Spleen (tissue), 11 donors: ENCODE data around the gene ANTXR2. TPM values are rescaled to one million over a fixed set of nuclear protein-coding genes. Genes with fewer than 3 reads are reported as not detected.

Experiments
- DNase-seq: peaks from one replicate; pipeline ENCODE4 v3.0.0-alpha.2; 2020
- H3K27ac ChIP-seq, 8 donors: fragments of 200-600 bp; sonication (generic) in 7 of 8; 1 replicate in 4 of 8; 2 replicates in 4 of 8; pipeline versions ENCODE4 v1.5.0 to v1.8.0; 2016 to 2021; ENCODE audit warnings: inconsistent platforms in 4 of 8, mild to moderate bottlenecking in 4 of 8, moderate library complexity in 1 of 8
- H3K27me3 ChIP-seq, 7 donors: fragments of 200-600 bp; sonication (generic) in 6 of 7; replicated peaks in 1 of 7; 1 replicate in 4 of 7; 2 replicates in 3 of 7; pipeline versions ENCODE4 v1.5.0 to v1.8.0; 2016 to 2021; ENCODE audit warnings: inconsistent platforms in 3 of 7, mild to moderate bottlenecking in 1 of 7
- H3K36me3 ChIP-seq, 6 donors: fragments of 200-600 bp; sonication (generic) in 5 of 6; 1 replicate in 4 of 6; 2 replicates in 2 of 6; pipeline versions ENCODE4 v1.5.0 to v1.8.0; 2016 to 2021; ENCODE audit warnings: inconsistent platforms in 2 of 6
- H3K4me1 ChIP-seq, 6 donors: fragments of 200-600 bp; sonication (generic) in 5 of 6; 1 replicate in 3 of 6; 2 replicates in 3 of 6; pipeline versions ENCODE4 v1.5.0 to v1.8.0; 2016 to 2021; ENCODE audit warnings: inconsistent platforms in 3 of 6
- H3K4me3 ChIP-seq, 8 donors: fragments of 200-600 bp; sonication (generic) in 7 of 8; 1 replicate in 4 of 8; 2 replicates in 4 of 8; pipeline versions ENCODE4 v1.5.0 to v1.8.0; 2016 to 2021; ENCODE audit warnings: inconsistent platforms in 4 of 8, mild to moderate bottlenecking in 4 of 8, moderate library complexity in 2 of 8
- H3K9me3 ChIP-seq, 8 donors: fragments of 200-600 bp; sonication (generic) in 7 of 8; 1 replicate in 4 of 8; 2 replicates in 4 of 8; pipeline versions ENCODE4 v1.5.0 to v1.8.0; 2016 to 2021; ENCODE audit warnings: inconsistent platforms in 4 of 8
- POLR2A ChIP-seq, 3 donors: fragments of 450-650 bp; IDR thresholded peaks; one replicate each; pipeline ENCODE4 v1.5.1; 2017; ENCODE audit warnings: antibody characterized with exemption in 3 of 3, mild to moderate bottlenecking in 1 of 3
- POLR2AphosphoS5 ChIP-seq, 3 donors: sonication (generic); formaldehyde crosslinking; IDR thresholded peaks; one replicate each; pipeline ENCODE4 v1.5.1; 2017; ENCODE audit warnings: antibody characterized with exemption in 3 of 3
- WGBS, 5 donors: extraction: QIAGEN DNeasy Blood & Tissue Kit in 3 of 5; methylation state at CpG; one replicate each; pipeline versions ENCODE4 v1.1.5 to v1.1.7; 2013 to 2018; 5-methylcytosine and 5-hydroxymethylcytosine counted together
- intact Hi-C: fragments of 100-400 bp; cut with DNase I; formaldehyde crosslinking; loops from one replicate; pipeline ENCODE4 v1.15.0; 2023; ENCODE audit warnings: low total_unique reads
- polyA plus RNA-seq, 3 donors: library from polyadenylated mRNA; stranded (reverse); fragments of 200-250 nt; gene quantifications; one replicate each; pipeline ENCODE4 v1.2.1, GENCODE V29; 2013
- total RNA-seq, 7 donors: library from RNA; depleted of rRNA in 3 of 7; stranded (reverse); fragments of >200 nt in 3 of 7; fragmentation: NEBNext Ultra II Directional in 4 of 7; extraction: Animal tissue kit (Norgen Biotek cat#: 25700) in 4 of 7; gene quantifications; one replicate each; pipeline versions ENCODE4 v1.1.0 to v1.2.1, GENCODE V29; 2016 to 2021
- TF ChIP-seq, protein P1 (sequence below), 11 experiments: fragments of 200-600 bp in 7 of 11; fragments of 450-650 bp in 4 of 11; sonication (generic) in 4 of 11; IDR thresholded peaks in 8 of 11; conservative IDR thresholded peaks in 3 of 11; 1 replicate in 7 of 11; 2 replicates in 4 of 11; pipeline versions ENCODE4 v1.4.0 to v1.8.0; 2016 to 2021; ENCODE audit warnings: antibody characterized with exemption in 11 of 11, inconsistent platforms in 4 of 11, mild to moderate bottlenecking in 1 of 11
- donor health status: healthy with polysubstance abuse.
- donor health status: DM: no; HTN: no; CAD: no; lungs with moderate emphysema.
- donor health status: DM: no; HTN: no; CAD: no.
- donor health status: Bipolar disorder and iron deficiency.
- donor health status: healthy.
- donor health status: DM: no; HTN: no; CAD: no.
- donor health status: DM: yes; HTN: yes; CAD: no.

ANTXR2 gene
- total and polyA plus RNA-seq, 10 donors = 3.7 to 56.3 (median 37.3) TPM

- H3K4me3 ChIP-seq = no peak overlapping the region
- no peak overlapping the region for H3K27ac ChIP-seq
- H3K36me3 ChIP-seq = no peaks in the 10 kb centered on the region
- intact Hi-C loops = no loop called here
- no peaks in the 10 kb centered on the region for H3K9me3 ChIP-seq
- TF ChIP-seq POLR2A (IDR thresholded peaks at IDR 0.05) = no peak
- no peak for DNase-seq
- 76 to 89% (median 84%) methylated on average over 3 of the region's 3 CpGs for WGBS, 5 donors
- no peaks in the 10 kb centered on the region for H3K4me1 ChIP-seq
- peaks cover 0 to 10% (median 0%) of the 10 kb centered on the region in 7 donors for H3K27me3 ChIP-seq
Observed at GRCh38 chr4:79864500-79865200, 208.4 kb downstream of the ANTXR2 start.

DNA sequence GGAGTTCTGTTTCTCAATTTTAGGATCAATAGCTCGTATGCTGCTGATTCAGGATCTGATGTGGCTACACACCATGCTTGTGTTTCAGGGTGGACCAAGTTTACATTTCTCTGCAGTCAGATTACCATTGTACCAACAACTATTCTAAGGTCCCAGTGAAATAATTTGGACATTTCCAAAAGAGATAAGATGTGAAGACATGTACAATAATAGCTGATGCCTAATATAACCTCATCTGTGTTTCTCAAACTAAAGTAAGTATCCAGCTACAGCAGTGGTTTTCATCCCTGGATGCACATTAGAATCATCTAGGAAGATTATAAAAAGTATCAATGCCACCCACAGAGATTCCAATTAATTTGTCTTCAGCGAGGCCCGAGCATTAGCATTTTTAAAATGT is 209.7 kb downstream of the ANTXR2 start:
- intact Hi-C loops = no loop called here
- Histone ChIP-seq H3K9me3 (no peaks in the 10 kb centered on the region), H3K36me3 (no peaks in the 10 kb centered on the region), H3K4me3 (no peak overlapping the region), H3K27me3 (peaks cover 0 to 5% (median 0%) of the 10 kb centered on the region in 7 donors), H3K27ac (no peak overlapping the region), H3K4me1 (no peaks in the 10 kb centered on the region)
- TF ChIP-seq POLR2AphosphoS5 (IDR thresholded peaks at IDR 0.05) (no peak), POLR2A (IDR thresholded peaks at IDR 0.05) (no peak)
- TF ChIP-seq, protein P1, sequence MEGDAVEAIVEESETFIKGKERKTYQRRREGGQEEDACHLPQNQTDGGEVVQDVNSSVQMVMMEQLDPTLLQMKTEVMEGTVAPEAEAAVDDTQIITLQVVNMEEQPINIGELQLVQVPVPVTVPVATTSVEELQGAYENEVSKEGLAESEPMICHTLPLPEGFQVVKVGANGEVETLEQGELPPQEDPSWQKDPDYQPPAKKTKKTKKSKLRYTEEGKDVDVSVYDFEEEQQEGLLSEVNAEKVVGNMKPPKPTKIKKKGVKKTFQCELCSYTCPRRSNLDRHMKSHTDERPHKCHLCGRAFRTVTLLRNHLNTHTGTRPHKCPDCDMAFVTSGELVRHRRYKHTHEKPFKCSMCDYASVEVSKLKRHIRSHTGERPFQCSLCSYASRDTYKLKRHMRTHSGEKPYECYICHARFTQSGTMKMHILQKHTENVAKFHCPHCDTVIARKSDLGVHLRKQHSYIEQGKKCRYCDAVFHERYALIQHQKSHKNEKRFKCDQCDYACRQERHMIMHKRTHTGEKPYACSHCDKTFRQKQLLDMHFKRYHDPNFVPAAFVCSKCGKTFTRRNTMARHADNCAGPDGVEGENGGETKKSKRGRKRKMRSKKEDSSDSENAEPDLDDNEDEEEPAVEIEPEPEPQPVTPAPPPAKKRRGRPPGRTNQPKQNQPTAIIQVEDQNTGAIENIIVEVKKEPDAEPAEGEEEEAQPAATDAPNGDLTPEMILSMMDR (IDR thresholded peaks at IDR 0.05 in 8 of 11, conservative IDR thresholded peaks at IDR 0.05 in 3 of 11) = no peak
- DNase-seq = no peak
- WGBS, 5 donors = 75 to 94% (median 89%) methylated on average over 3 of the region's 3 CpGs

DNA sequence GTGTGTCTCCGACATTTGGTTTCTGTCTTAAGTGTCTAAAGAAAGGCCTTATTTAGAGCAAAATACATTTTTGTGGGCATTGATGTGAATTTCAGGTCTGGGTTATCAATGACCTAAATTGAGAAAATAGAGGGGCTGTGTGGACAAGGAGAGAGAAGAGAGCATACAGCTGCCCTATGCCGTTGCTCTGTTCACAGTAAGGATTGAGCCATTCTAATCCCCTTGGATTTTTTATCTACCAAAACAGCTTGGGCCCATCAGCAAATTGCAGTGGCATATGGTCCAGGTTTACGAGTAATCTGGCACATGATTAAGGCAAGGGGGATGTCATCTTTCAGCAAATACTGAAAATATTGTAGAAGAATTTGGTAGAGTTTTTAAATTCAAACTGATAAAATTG is 210.2 kb downstream of the ANTXR2 start:
- H3K27me3 ChIP-seq = peaks cover 0 to 4% (median 0%) of the 10 kb centered on the region in 7 donors
- TF ChIP-seq POLR2AphosphoS5 (IDR thresholded peaks at IDR 0.05) (no peak), POLR2A (IDR thresholded peaks at IDR 0.05) (no peak)
- TF ChIP-seq, protein P1 (IDR thresholded peaks at IDR 0.05 in 8 of 11, conservative IDR thresholded peaks at IDR 0.05 in 3 of 11) = no peak
- no peak for DNase-seq
- no peaks in the 10 kb centered on the region for H3K36me3 ChIP-seq
- no peaks in the 10 kb centered on the region for H3K4me1 ChIP-seq
- WGBS, 5 donors = 71 to 90% (median 84%) methylated on average over 3 of the region's 3 CpGs
- H3K9me3 ChIP-seq = no peaks in the 10 kb centered on the region
- H3K4me3 ChIP-seq = no peak overlapping the region
- no peak overlapping the region for H3K27ac ChIP-seq
- intact Hi-C loops = no loop called here

- Histone ChIP-seq H3K4me1 (no peaks in the 10 kb centered on the region), H3K27me3 (no peaks in the 10 kb centered on the region), H3K36me3 (no peaks in the 10 kb centered on the region), H3K4me3 (no peak overlapping the region), H3K27ac (no peak overlapping the region), H3K9me3 (no peaks in the 10 kb centered on the region)
- DNase-seq = no peak
- 74 to 94% (median 78%) methylated on average over 1 of the region's 1 CpG for WGBS, 5 donors
- intact Hi-C loops = no loop called here
- TF ChIP-seq, protein P1 (IDR thresholded peaks at IDR 0.05 in 8 of 11, conservative IDR thresholded peaks at IDR 0.05 in 3 of 11) = no peak
- TF ChIP-seq POLR2A (IDR thresholded peaks at IDR 0.05) = no peak
- TF ChIP-seq POLR2AphosphoS5 (IDR thresholded peaks at IDR 0.05) = no peak
Observed at GRCh38 chr4:79857811-79858210, 215.2 kb downstream of the ANTXR2 start.
